Upper lobe of left lung (tissue), 6 donors: ENCODE data around the gene MAST3. TPM values are rescaled to one million over a fixed set of nuclear protein-coding genes. Genes with fewer than 3 reads are reported as not detected.

Experiments
- ATAC-seq, 2 donors: fragments of 200-7000 bp; cut with Tn5 transposase; one replicate each; pipeline ENCODE4 v1.9.1; 2022; ENCODE audit warnings: mild to moderate bottlenecking in 2 of 2, moderate library complexity in 2 of 2; ENCODE audit not compliant: low FRiP score in 2 of 2
- DNase-seq, 2 donors: peaks; one replicate each; pipeline ENCODE4 v3.0.0-alpha.2; 2019 to 2020
- H3K27ac ChIP-seq, 4 donors: fragments of 200-600 bp; sonication (generic); one replicate each; pipeline ENCODE4 v1.5.1; 2016 to 2019
- H3K27me3 ChIP-seq, 4 donors: fragments of 200-600 bp; sonication (generic); one replicate each; pipeline ENCODE4 v1.5.1; 2017 to 2019
- H3K36me3 ChIP-seq, 4 donors: fragments of 200-600 bp; sonication (generic); one replicate each; pipeline ENCODE4 v1.5.1; 2016 to 2019
- H3K4me1 ChIP-seq, 4 donors: fragments of 200-600 bp; sonication (generic); one replicate each; pipeline ENCODE4 v1.5.1; 2018 to 2019
- H3K4me3 ChIP-seq, 4 donors: fragments of 200-600 bp; sonication (generic); one replicate each; pipeline ENCODE4 v1.5.1; 2017 to 2019; ENCODE audit warnings: mild to moderate bottlenecking in 2 of 4, moderate library complexity in 1 of 4
- H3K9me3 ChIP-seq, 4 donors: fragments of 200-600 bp; sonication (generic); one replicate each; pipeline ENCODE4 v1.5.1; 2018 to 2019
- EP300 ChIP-seq, 4 donors: sonication (generic); formaldehyde crosslinking; IDR thresholded peaks; one replicate each; pipeline ENCODE4 v1.5.1; 2017; ENCODE audit warnings: antibody characterized with exemption in 4 of 4, control low read depth in 2 of 4
- POLR2A ChIP-seq, 4 donors: fragments of 450-650 bp; IDR thresholded peaks; one replicate each; pipeline ENCODE4 v1.5.1; 2016 to 2017; ENCODE audit warnings: antibody characterized with exemption in 4 of 4, mild to moderate bottlenecking in 2 of 4
- POLR2AphosphoS5 ChIP-seq, 2 donors: sonication (generic); formaldehyde crosslinking; IDR thresholded peaks; one replicate each; pipeline ENCODE4 v1.5.1; 2017; ENCODE audit warnings: antibody characterized with exemption in 2 of 2
- WGBS, 2 donors: methylation state at CpG; one replicate each; pipeline ENCODE4 v1.1.5; 2017 to 2018; 5-methylcytosine and 5-hydroxymethylcytosine counted together
- total RNA-seq, 6 donors: library from RNA; depleted of rRNA in 4 of 6; stranded (reverse); fragments of >200 nt in 4 of 6; gene quantifications; one replicate each; pipeline versions ENCODE4 v1.1.0 to v1.2.1, GENCODE V29; 2016 to 2021
- TF ChIP-seq, protein P1 (sequence below), 6 experiments: fragments of 450-650 bp in 4 of 6; fragments of 200-600 bp in 2 of 6; sonication (generic) in 2 of 6; IDR thresholded peaks; one replicate each; pipeline ENCODE4 v1.5.1; 2016 to 2019; ENCODE audit warnings: antibody characterized with exemption in 6 of 6
- donor health status: DM: no; HTN: no; CAD: no; lungs with moderate emphysema.
- donor health status: DM: no; HTN: yes; CAD: no; lungs with severe emphysema.

MAST3 gene
- total RNA-seq, 6 donors from 2014 or later = 9.3 to 67.1 (median 27.5) TPM

DNA sequence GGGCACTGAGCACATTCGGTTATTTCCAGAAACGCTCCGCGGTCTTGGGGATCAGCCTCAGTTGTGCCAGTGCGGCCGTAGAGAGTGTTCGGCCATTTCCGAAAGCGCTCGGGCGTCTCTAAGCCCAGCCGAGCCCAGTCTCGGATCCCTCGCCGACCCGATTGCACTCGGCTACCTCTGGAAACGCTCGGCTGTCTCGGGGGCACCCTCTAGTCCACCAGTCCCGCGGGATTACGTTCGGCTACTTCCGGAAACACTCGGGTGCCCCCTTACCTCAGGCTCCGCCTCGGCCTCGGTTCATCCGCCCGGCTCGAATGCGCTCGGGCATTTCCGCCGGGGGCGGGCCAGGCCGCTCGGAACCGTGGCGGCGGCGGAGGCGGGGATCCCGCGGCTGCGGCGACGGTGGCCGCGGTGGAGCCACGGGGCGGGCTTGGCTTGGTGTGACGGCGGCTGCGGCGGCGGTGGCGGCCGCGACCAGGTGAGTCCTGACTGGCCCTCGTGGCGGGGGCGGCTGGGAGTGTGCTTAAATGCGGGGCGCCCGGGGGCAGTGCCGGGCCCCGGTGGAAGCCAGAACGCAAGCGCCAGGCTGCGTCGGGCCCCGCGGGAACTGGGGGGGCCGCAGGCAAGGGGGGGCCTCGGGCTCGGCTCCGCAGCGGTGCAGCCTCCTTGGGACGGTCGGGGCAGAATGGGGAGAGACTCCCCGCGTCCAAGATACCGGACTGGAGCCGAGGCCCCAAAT lies 55.4 kb downstream of the MAST3 start, which contains the start of gene PIK3R2:
PIK3R2 (plus strand) TSS at position 347 of the 739 bp plus-strand sequence. CDS start 2,717 bp downstream, outside the sequence.
- Histone ChIP-seq H3K4me3 (peak within 1 kb of the TSS; percentile 39 to 98 (median 94)), H3K27ac (peak within 1 kb of the TSS; percentile 92 to 97 (median 94)), H3K4me1 (peaks cover 42 to 56% (median 44%) of the 10 kb centered on the region in 4 donors), H3K27me3 (no peaks in the 10 kb centered on the region), H3K36me3 (peaks cover 0 to 18% (median 10%) of the 10 kb centered on the region in 4 donors), H3K9me3 (no peaks in the 10 kb centered on the region)
- TF ChIP-seq POLR2AphosphoS5 (IDR thresholded peaks at IDR 0.05) = peak in 1 of 2 donors; percentile 46
- TF ChIP-seq POLR2A (IDR thresholded peaks at IDR 0.05) = peak in 3 of 4 donors; percentile 36 to 83 (median 47)
- TF ChIP-seq EP300 (IDR thresholded peaks at IDR 0.05) = no peak
- TF ChIP-seq, protein P1, sequence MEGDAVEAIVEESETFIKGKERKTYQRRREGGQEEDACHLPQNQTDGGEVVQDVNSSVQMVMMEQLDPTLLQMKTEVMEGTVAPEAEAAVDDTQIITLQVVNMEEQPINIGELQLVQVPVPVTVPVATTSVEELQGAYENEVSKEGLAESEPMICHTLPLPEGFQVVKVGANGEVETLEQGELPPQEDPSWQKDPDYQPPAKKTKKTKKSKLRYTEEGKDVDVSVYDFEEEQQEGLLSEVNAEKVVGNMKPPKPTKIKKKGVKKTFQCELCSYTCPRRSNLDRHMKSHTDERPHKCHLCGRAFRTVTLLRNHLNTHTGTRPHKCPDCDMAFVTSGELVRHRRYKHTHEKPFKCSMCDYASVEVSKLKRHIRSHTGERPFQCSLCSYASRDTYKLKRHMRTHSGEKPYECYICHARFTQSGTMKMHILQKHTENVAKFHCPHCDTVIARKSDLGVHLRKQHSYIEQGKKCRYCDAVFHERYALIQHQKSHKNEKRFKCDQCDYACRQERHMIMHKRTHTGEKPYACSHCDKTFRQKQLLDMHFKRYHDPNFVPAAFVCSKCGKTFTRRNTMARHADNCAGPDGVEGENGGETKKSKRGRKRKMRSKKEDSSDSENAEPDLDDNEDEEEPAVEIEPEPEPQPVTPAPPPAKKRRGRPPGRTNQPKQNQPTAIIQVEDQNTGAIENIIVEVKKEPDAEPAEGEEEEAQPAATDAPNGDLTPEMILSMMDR (IDR thresholded peaks at IDR 0.05) = peak in 1 of 6 experiments; percentile 3
- DNase-seq = peak; percentile 99
- WGBS, 2 donors = 0% methylated on average over 14 to 40 of the region's 86 CpGs
- peak; percentile 94 to 96 for ATAC-seq

DNA sequence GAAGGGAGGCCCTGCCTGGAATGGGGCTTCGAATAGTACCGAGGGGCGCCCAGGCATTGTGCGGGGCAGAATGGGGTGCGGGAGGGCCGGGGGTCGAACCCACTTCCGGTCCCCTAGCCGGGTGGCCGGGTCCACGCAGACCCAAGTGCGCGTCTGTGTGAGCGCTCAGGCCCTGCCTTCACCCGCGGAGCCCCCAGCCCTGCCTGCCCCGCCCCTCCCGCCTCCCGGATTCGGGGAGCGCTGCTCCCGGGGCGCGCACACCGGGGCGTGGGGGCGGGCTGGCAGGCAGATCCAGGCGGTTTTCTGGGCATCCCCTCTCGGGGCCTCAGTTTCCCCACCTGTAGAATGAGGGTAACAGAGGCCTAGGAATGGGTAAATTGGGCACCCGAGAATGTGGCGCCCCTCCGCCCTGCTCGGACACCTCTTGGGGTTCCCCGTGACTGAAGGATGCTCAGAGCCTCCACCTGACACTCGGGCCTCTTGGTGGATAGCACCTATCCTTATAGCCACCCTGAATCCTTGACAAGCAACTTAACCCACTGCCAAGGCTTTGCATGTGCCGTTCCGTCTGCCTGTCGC lies 56.1 kb downstream of the MAST3 start:
- Histone ChIP-seq H3K4me3 (peak overlapping the region; percentile 39 to 98 (median 94)), H3K36me3 (peaks cover 0 to 14% (median 7%) of the 10 kb centered on the region in 4 donors), H3K27me3 (no peaks in the 10 kb centered on the region), H3K4me1 (peaks cover 42 to 56% (median 44%) of the 10 kb centered on the region in 4 donors), H3K9me3 (no peaks in the 10 kb centered on the region), H3K27ac (peak overlapping the region; percentile 92 to 97 (median 94))
- no peak for ATAC-seq
- WGBS, 2 donors = 3 to 11% methylated on average over 8 to 16 of the region's 38 CpGs
- TF ChIP-seq POLR2A (IDR thresholded peaks at IDR 0.05) (no peak), POLR2AphosphoS5 (IDR thresholded peaks at IDR 0.05) (no peak), EP300 (IDR thresholded peaks at IDR 0.05) (no peak)
- TF ChIP-seq, protein P1 (IDR thresholded peaks at IDR 0.05) = no peak
- DNase-seq = peak in 1 of 2 donors; percentile 89

GRCh38 chr19:18155095-18156087 lies 57.8 kb downstream of the MAST3 start:
- DNase-seq = peak; percentile 53 to 88
- Histone ChIP-seq H3K9me3 (no peaks in the 10 kb centered on the region), H3K27ac (peak overlapping the region in 2 of 4 donors; percentile 58 to 67), H3K36me3 (peaks cover 0 to 8% (median 6%) of the 10 kb centered on the region in 4 donors), H3K4me1 (peaks cover 42 to 58% (median 46%) of the 10 kb centered on the region in 4 donors), H3K27me3 (no peaks in the 10 kb centered on the region), H3K4me3 (no peak overlapping the region)
- WGBS, 2 donors = 82 to 93% methylated on average over 18 to 41 of the region's 43 CpGs
- TF ChIP-seq POLR2AphosphoS5 (IDR thresholded peaks at IDR 0.05) = no peak
- TF ChIP-seq, protein P1 (IDR thresholded peaks at IDR 0.05) = no peak
- TF ChIP-seq POLR2A (IDR thresholded peaks at IDR 0.05) = no peak
- no peak for TF ChIP-seq EP300 (IDR thresholded peaks at IDR 0.05)
- no peak for ATAC-seq

- WGBS, 2 donors = 87 to 93% methylated on average over 6 of the region's 6 CpGs
- Histone ChIP-seq H3K9me3 (no peaks in the 10 kb centered on the region), H3K36me3 (peaks cover 0 to 8% (median 6%) of the 10 kb centered on the region in 4 donors), H3K27ac (peak overlapping the region in 3 of 4 donors; percentile 58 to 75 (median 67)), H3K4me3 (no peak overlapping the region), H3K4me1 (peaks cover 49 to 66% (median 53%) of the 10 kb centered on the region in 4 donors), H3K27me3 (no peaks in the 10 kb centered on the region)
- no peak for DNase-seq
- no peak for ATAC-seq
- TF ChIP-seq, protein P1 (IDR thresholded peaks at IDR 0.05) = no peak
- no peak for TF ChIP-seq POLR2AphosphoS5 (IDR thresholded peaks at IDR 0.05)
- no peak for TF ChIP-seq POLR2A (IDR thresholded peaks at IDR 0.05)
- TF ChIP-seq EP300 (IDR thresholded peaks at IDR 0.05) = no peak
These were observed 58.7 kb downstream of the MAST3 start for GRCh38 chr19:18156268-18156667.
